T-helper 2 cell treated with Interferon-gamma antibody and Interleukin-4, amounts not matched to agents 100 ng/mL and 5 ng/mL, for 36 hours (primary cell): Measurements from ENCODE around the gene ZNF45. TPM values are rescaled to one million over a fixed set of nuclear protein-coding genes. Genes with fewer than 3 reads are reported as not detected.
"Not testable (repeated sequence)": the region's sequence is repeated elsewhere in the genome, so short reads cannot be mapped to it uniquely, and the experiment has no call there.

Experiments
- intact Hi-C: fragments of 100-400 bp; cut with micrococcal nuclease; formaldehyde crosslinking; loops from one replicate; pipeline ENCODE4 v1.15.1; 2023
- total RNA-seq: library from RNA; stranded (reverse); gene quantifications from 2 replicates; pipeline ENCODE4 v1.2.3, GENCODE V29; 2022

Gene ZNF45
- total RNA-seq, 1 donor from 2014 or later = 14.4 TPM

DNA sequence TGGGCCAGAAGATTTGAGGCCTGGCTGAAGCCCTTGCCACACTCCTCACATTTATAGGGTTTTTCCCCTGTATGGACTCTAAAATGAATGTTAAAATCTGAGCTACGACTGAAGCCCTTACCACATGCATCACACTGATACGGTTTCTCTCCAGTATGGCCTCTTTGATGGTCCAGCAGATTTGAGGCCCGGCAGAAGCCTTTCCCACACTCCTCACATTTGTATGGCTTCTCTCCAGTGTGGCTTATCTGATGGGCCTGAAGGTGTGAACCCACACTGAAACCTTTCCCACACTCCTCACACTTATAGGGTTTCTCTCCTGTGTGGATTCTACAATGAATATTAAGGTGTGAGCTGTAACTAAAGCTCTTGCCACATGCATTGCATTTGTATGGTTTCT, 21.0 kb downstream of the ZNF45 start:
- intact Hi-C loops = no loop called here

DNA sequence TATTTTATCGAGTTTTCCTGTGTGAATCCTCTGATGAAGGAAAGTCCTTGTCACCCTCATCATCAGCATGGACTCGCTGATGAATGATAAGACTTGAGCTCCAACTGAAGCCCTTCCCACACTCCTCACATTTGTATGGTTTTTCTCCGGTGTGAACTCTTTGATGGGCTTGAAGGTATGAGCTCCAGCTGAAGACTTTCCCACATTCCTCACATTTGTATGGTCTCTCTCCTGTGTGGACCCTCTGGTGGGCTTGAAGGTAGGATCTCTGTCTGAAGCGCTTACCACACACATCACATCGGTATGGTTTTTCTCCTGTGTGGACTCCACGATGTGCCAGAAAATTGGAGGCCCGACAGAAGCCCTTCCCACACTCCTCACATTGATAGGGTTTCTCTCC, 21.7 kb downstream of the ZNF45 start:
- intact Hi-C loops = no loop called here

DNA sequence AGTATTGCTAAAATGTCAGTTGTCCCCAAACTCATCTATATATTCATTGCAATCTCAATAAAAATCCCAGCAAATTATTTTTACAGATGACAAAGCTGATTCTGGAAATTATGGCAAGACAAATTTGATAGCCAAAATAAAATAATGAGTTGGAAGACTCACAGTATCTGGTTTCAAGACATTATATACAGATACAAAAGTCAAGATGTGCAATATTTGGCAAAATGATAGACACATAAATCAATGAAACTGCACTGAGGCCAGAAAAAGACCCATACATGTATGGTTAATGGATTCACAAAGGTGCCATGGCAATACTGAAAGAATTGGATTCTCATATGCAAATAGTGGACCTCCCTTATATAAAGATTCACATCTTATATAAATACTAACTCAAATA, 24.2 kb downstream of the ZNF45 start:
- intact Hi-C loops = no loop called here

DNA sequence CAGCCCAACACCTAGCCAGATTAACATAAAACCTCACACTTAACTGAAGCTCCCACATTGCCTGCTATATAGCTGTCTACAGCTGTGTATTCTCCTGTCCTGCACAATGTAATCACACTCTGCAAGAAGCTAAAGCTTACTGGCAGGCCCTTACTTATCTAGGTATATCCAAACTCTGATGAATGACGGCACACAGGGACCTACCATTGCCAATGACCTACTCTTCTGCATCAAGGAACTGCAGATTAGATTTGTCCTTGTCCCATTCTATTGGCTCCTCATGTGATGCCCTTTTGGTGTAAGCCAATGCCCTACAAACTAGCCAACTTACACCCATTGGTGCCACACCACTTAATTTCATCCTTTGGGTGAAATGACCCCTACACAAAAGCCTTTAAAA, 26.4 kb downstream of the ZNF45 start:
- intact Hi-C loops = no loop called here

DNA sequence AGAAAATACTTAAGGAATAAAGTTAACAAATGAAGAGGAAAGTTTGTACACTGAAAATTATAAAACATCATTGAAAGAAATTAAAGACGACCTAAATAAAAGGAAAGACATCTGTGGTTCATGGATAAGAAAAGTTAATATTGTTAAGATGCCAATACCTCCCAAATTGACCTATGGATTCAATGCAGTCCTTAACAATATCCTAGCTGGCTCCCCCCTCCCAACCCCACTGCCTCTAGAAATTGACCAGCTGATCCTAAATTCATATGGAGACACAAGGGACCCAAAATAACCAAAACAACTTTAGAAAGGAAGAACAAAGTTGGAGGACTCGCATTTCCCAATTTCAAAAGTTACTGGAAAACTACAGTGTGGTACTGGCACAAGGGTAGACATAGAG, 28.3 kb downstream of the ZNF45 start:
- intact Hi-C loops = no loop called here

DNA sequence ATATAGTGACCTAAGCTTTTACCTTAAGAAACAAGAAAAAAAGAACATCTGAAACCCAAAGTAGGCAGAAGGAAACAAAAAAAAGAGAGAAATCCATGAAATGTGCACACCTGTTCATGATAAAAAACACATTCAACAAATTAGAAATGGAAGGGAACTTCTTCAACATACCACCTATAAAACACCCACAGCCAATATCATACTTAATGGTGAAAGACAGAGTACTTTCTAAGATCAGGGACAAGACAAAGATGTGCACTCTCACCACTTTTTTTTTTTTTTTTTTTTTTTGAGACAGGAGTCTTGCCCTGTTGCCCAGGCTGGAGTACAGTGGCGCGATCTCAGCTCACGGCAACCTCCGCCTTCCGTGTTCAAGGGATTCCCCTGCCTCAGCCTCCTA, 29.2 kb downstream of the ZNF45 start:
- intact Hi-C loops = no loop called here

DNA sequence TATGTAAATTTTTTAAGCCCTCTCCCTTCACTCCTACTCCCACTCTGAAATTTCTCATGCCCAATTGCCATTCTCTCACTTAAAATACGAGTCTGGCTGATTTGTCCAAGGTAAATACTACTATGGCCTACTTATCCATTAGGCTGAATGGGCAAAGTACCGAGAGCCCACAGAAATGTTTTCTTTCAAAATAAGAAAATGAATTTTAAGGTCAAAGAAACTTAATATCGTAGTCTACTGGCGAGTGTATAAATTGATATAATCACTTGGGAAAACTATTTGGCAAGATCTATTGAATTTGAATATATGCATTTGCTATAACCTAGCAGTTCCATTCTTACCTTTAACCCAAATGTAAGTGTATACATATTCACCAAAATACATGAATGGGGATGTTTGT, 32.7 kb downstream of the ZNF45 start:
- intact Hi-C loops = loop anchor here (5.0 kb wide), 1 partner anchor 75 kb away; the partner anchor contains the start of gene ZNF283

DNA sequence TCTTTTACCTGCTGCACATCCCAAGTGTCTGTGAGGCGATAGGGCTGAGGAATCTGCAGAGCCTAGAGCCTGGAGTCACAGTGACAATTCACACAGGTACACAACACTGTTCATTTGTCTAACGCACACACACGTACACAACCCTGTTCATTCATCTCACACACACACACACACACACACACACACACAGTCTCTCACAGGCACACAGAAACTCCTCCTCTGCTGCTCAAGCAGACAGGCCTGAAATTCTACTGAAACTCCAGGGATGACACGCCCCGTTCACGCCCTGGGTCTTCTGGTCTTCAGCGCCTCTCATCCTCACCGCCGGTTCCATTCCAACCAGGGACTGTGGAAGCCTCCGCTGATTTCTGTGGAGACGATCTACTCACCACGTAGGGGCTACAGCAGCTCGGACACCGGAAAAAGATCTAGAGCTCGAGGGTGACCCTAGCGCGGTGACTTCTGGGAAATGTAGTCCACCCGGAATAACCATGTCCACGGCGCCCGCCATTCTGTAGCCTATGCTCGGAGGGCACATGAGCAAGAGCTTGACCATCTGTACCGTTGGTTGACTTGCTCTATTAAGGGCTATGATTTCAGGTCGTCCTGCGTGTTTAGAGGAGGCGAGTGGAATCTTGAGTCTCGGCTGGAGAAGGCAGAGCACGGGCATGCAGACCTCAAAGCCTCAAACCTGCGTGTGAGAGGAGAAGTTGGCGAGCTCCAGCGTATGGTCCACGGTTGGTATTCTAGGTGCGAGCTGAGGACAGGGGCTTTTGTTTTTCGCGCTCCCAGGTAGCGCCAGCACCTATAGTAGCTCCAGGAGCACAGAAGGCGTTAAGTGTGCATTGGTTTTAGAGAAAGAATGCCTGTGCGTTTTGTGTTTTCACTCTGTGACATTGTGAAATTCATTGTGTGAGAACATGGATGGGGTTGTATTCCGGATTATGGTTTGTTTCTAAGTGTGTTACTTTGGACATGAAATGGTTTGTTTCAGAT, 33.4 kb downstream of the ZNF45 start:
- intact Hi-C loops = loop anchor here (5.0 kb wide), 1 partner anchor 74 kb away; the partner anchor contains the start of gene ZNF283

DNA sequence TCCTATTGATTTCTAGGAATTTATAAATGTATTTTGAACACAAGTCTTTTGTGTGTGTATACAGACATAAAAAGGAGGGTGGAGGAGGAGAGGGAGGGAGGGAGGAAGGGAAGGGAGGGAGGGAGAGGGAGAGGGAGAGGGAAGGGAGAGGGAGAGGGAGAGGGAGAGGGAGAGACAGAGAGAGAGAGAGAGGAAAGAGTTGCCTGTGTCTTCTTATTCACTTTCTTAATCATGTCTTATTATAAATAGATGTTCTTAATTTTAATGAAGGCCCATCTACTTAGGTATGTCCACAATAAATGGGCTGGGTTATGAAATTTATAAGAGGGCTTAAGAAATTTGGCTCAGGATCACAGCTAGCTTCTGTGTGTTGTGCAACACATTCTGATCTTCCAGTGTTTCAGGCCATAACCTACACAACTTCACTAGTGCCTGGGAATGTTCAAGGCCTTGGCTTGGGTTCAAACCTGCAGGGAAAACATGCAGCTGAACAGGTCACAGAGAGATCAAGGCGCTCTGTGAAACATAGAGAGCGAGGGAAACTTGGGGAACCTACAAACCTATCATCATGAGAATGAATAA, 39.3 kb downstream of the ZNF45 start:
- intact Hi-C loops = no loop called here

DNA sequence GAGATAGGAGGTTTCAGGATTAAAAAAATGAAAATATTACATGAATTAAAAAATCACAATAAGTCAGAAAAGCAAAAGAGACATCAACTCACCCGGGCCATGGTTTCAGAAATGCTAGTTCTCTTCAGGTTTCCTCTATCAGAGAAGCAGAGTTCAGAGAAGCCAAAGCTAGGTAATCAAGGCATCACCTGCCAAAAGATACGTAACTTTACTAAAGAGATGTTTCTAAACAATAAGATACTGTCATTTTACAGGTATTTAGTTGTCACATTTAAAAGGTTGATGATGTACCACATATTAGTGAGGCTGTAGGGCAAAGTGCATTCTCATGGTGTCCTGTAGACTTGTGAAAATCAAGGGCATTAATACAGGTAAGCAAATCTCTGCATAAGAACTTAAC, 51.2 kb downstream of the ZNF45 start, which contains the start of gene ZNF404:
Gene ZNF404 (minus strand): TSS at position 101 of the 400 bp plus-strand sequence.
- intact Hi-C loops = no loop called here

DNA sequence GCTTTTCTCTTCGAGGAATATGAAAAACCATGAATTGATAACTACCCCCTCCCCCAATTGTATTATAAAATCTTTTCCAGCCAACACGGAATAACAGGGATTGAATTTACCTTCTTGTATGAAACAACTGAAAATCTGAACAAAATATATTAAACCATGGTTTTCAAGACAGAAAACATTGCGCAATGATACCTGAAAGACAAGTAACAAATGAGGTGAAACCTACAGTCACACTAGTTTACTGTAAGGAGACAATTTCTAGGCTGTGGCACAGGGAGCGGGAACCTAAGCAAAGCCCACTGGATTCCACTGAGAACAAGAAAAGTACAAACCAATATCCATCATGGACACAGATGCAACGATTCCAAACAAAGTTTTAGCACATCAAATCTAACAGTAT, 54.6 kb downstream of the ZNF45 start:
- intact Hi-C loops = no loop called here

DNA sequence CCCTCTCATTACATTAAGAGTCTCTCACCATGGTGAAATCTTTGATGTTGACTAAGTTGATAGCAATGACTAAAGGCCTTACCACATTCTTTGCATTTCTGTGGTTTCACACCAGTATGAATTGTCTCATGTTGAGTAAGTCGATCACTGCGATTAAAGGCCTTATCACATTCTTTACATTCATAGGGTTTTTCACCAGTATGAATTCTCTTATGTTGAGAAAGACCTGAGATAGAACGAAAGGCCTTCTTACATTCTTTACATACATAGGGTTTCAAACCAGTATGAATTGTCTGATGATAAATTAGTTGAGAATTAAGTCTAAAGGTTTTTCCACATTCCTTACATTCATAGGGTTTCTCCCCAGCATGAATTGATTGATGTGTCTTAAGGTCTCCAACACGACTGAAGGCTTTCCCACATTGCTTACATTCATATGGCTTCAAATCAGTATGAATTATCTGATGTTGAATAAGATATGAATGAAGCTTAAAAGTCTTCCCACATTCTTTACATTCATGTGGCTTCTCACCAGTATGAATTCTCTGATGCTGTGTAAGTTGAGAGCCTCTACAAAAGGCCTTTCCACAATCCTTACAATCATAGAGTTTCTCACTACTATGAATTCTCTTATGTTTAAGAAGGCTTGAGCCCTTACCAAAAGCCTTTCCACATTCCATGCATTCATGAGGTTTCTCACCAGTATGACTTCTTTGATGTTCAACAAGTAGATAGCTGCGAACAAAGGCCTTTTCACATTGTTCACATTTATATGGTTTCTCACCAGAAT, 62.3 kb downstream of the ZNF45 start:
- intact Hi-C loops = no loop called here

DNA sequence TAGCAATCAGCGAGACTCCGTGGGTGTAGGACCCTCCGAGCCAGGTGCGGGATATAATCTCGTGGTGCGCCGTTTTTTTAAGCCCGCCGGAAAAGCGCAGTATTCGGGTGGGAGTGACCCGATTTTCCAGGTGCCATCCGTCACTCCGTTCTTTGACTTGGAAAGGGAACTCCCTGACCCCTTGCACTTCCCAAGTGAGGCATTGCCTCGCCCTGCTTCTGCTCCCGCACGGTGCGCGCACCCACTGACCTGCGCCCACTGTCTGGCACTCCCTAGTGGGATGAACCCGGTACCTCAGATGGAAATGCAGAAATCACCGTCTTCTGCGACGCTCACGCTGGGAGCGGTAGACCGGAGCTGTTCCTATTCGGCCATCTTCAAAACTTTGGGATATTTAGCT, 68.2 kb downstream of the ZNF45 start:
- intact Hi-C loops = not testable (repeated sequence)

Other genes with a start within 250 kb of the ZNF45 start
- gene IRGC, start 219.2 kb downstream of the ZNF45 start, total RNA-seq = not detected in 2 replicates
- gene SMG9, start 180.3 kb downstream of the ZNF45 start, total RNA-seq = 71.9 and 73.9 TPM in 2 replicates
- gene KCNN4, start 154.3 kb downstream of the ZNF45 start, total RNA-seq = 36.9 and 39.9 TPM in 2 replicates
- 0.45 and 0.57 TPM in 2 replicates for gene LYPD5, start 132.8 kb downstream of the ZNF45 start, total RNA-seq
- gene ZNF283, start 108.0 kb downstream of the ZNF45 start, total RNA-seq = 6.9 and 7.8 TPM in 2 replicates
- 1.2 and 1.5 TPM in 2 replicates for gene ZNF404, start 51.3 kb downstream of the ZNF45 start, total RNA-seq
- gene ZNF221, start 15.9 kb upstream of the ZNF45 start, total RNA-seq = 0.75 and 0.77 TPM in 2 replicates
- 6.2 and 6.8 TPM in 2 replicates for gene ZNF155, start 48.9 kb upstream of the ZNF45 start, total RNA-seq
- gene ZNF230, start 67.7 kb upstream of the ZNF45 start, total RNA-seq = 3.7 and 5.5 TPM in 2 replicates
- 2.0 and 2.7 TPM in 2 replicates for gene ZNF222, start 90.1 kb upstream of the ZNF45 start, total RNA-seq
- 0.25 and 0.27 TPM in 2 replicates for gene ZNF223, start 116.8 kb upstream of the ZNF45 start, total RNA-seq
- 1.4 and 2.0 TPM in 2 replicates for gene ZNF284, start 136.9 kb upstream of the ZNF45 start, total RNA-seq
- gene ZNF224, start 159.1 kb upstream of the ZNF45 start, total RNA-seq = 31.4 and 33.8 TPM in 2 replicates
- gene ZNF225, start 178.1 kb upstream of the ZNF45 start, total RNA-seq = 4.3 and 5.4 TPM in 2 replicates
- gene ZNF234, start 206.3 kb upstream of the ZNF45 start, total RNA-seq = 11.1 and 12.6 TPM in 2 replicates
- gene ZNF226, start 229.8 kb upstream of the ZNF45 start, total RNA-seq = 13.7 and 14.2 TPM in 2 replicates